ENCODE measurements around the gene ITPR3. TPM values are rescaled to one million over a fixed set of nuclear protein-coding genes. Genes with fewer than 3 reads are reported as not detected.

Gene ITPR3
- total and polyA plus RNA-seq, 2 donors (not counting 3 experiments of a cell fraction or from before 2014, with no cell fraction given): 28.8 to 52.2 TPM

DNA sequence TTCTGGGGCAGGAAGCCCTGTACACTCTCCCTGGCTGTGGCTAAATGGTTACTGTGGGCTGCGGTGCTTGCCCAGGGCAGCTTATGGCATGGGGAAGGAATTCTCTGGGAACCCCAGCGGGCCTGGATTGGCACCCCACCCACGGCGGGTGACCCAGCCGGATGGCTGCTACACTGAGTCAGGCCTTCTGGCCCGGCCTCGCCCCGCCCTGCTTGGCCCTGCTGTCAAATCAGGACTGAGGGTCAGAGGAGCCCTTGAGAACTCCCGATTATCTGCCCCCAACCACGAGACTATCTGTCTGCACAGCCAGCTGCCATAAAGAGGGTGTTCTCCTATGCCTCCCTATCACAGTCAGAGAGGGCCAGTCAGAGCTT, 7.3 kb upstream of the ITPR3 start:
- H3K27ac ChIP-seq (ENCODE audit: insufficient read depth, low read depth, low read length): no peak overlapping the region
- no peaks in the 10 kb centered on the region for H3K27me3 ChIP-seq (ENCODE audit: control insufficient read depth in 2 of 2, insufficient read depth in 2 of 2, low read length in 2 of 2)
- no peaks in the 10 kb centered on the region for H3K79me2 ChIP-seq (ENCODE audit: control insufficient read depth, insufficient read depth, low read length)
- H3K4me3 ChIP-seq (replicated peaks in 1 of 3; ENCODE audit: insufficient read depth in 1 of 3, low read depth in 1 of 3, low read length in 3 of 3): no peak overlapping the region
- TF ChIP-seq GATA2 (IDR thresholded peaks at IDR 0.05; ENCODE audit: insufficient read depth, insufficient read length, low read depth, low read length) (no peak), EZH2 (IDR thresholded peaks at IDR 0.05; ENCODE audit: borderline replicate concordance, low read depth, low read length, severe bottlenecking) (no peak), POLR2A (IDR thresholded peaks at IDR 0.05; ENCODE audit: low read depth, low read length) (peak; percentile 31), POLR2AphosphoS5 (IDR thresholded peaks at IDR 0.05; ENCODE audit: insufficient read depth, low read depth, low read length) (peak; percentile 21)
- H3K9me3 ChIP-seq (replicated peaks; ENCODE audit: control insufficient read depth, insufficient read depth, low read length): no peaks in the 10 kb centered on the region
- H3K36me3 ChIP-seq (ENCODE audit: control insufficient read depth in 2 of 2, extremely low read depth in 1 of 2, insufficient read depth in 2 of 2, low read length in 2 of 2): no peaks in the 10 kb centered on the region
- peaks cover 20% of the 10 kb centered on the region for H3K4me1 ChIP-seq (ENCODE audit: control insufficient read depth, extremely low read depth, insufficient read depth, low read length)
- no peak overlapping the region for H3K9ac ChIP-seq (replicated peaks; ENCODE audit: extremely low read depth, insufficient read depth, low read length)
- no peaks in the 10 kb centered on the region for H4K20me1 ChIP-seq (replicated peaks; ENCODE audit: control insufficient read depth, extremely low read depth, insufficient read depth, low read length)
- POLR2A ChIA-PET: no interaction called here
- intact Hi-C loops (cut with micrococcal nuclease): no loop called here
- no TSS peak for BruUV-seq (replicated peaks)
- no peak overlapping the region for H3K4me2 ChIP-seq (ENCODE audit: insufficient read depth, low read length)
- FAIRE-seq: peak; percentile 4
- DNase-seq (ENCODE audit: low read depth, low spot score): peak; percentile 42
- H3K9me1 ChIP-seq (replicated peaks; ENCODE audit: control insufficient read depth, extremely low read depth, insufficient read depth, low read length): no peaks in the 10 kb centered on the region
- CTCF ChIA-PET: interaction anchor here (1.0 to 1.9 kb wide), 3 partner anchors 10 to 84 kb away, joined by 3 to 9 read pairs (median 7); no protein-coding TSS in a partner anchor
- H2AFZ ChIP-seq (ENCODE audit: low read depth, low read length): peak overlapping the region; percentile 94
- dilution Hi-C loops (cut with MboI; ENCODE audit: extremely low pct_ligation_motif_present, low sequenced_read_pairs): no loop called here

DNA sequence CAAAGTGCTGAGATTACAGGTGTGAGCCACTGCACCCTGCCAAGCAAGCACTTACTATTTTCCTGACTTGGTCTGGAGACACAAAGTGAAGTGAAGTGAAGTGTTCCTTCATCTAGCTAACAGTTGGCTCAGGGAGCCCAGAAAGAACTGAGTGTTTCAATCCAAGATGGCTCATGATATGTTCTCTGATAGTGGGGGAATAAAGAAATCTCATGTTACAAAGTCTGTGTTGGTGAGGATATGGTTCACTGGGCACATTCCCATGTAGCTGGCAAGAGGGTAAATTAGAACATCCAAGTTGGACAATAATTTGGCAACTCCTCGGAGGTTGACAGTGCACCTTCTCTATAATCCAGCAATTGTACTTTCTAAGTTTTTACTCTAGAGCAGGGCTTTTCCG, 5.0 kb upstream of the ITPR3 start:
- ChIA-PET POLR2A (no interaction called here), CTCF (interaction anchor here (0.7 to 1.7 kb wide), 3 partner anchors 9 to 31 kb away, joined by 4 to 6 read pairs (median 4); no protein-coding TSS in a partner anchor)
- H3K27ac ChIP-seq (ENCODE audit: insufficient read depth, low read depth, low read length): no peak overlapping the region
- FAIRE-seq: no peak
- H3K4me2 ChIP-seq (ENCODE audit: insufficient read depth, low read length): no peak overlapping the region
- no peak overlapping the region for H3K4me3 ChIP-seq (replicated peaks in 1 of 3; ENCODE audit: insufficient read depth in 1 of 3, low read depth in 1 of 3, low read length in 3 of 3)
- no peaks in the 10 kb centered on the region for H3K79me2 ChIP-seq (ENCODE audit: control insufficient read depth, insufficient read depth, low read length)
- peaks cover 17% of the 10 kb centered on the region for H3K4me1 ChIP-seq (ENCODE audit: control insufficient read depth, extremely low read depth, insufficient read depth, low read length)
- TF ChIP-seq MYC (IDR thresholded peaks at IDR 0.05; ENCODE audit: low read depth, low read length): no peak
- no peak for TF ChIP-seq EZH2 (IDR thresholded peaks at IDR 0.05; ENCODE audit: borderline replicate concordance, low read depth, low read length, severe bottlenecking)
- TF ChIP-seq MAX (IDR thresholded peaks at IDR 0.05; ENCODE audit: insufficient read depth, insufficient read length): no peak
- TF ChIP-seq JUN (IDR thresholded peaks at IDR 0.05; ENCODE audit: borderline replicate concordance, insufficient read depth, insufficient read length, low read depth): no peak
- TF ChIP-seq FOS (IDR thresholded peaks at IDR 0.05; ENCODE audit: borderline replicate concordance, insufficient read depth, low read length): no peak
- no peaks in the 10 kb centered on the region for H4K20me1 ChIP-seq (replicated peaks; ENCODE audit: control insufficient read depth, extremely low read depth, insufficient read depth, low read length)
- H3K9ac ChIP-seq (replicated peaks; ENCODE audit: extremely low read depth, insufficient read depth, low read length): no peak overlapping the region
- no peak overlapping the region for H2AFZ ChIP-seq (ENCODE audit: low read depth, low read length)
- dilution Hi-C loops (cut with MboI; ENCODE audit: extremely low pct_ligation_motif_present, low sequenced_read_pairs): no loop called here
- no peaks in the 10 kb centered on the region for H3K9me1 ChIP-seq (replicated peaks; ENCODE audit: control insufficient read depth, extremely low read depth, insufficient read depth, low read length)
- H3K27me3 ChIP-seq (ENCODE audit: control insufficient read depth in 2 of 2, insufficient read depth in 2 of 2, low read length in 2 of 2): no peaks in the 10 kb centered on the region
- no TSS peak for BruUV-seq (replicated peaks)
- DNase-seq (ENCODE audit: low read depth, low spot score): no peak
- H3K9me3 ChIP-seq (replicated peaks; ENCODE audit: control insufficient read depth, insufficient read depth, low read length): no peaks in the 10 kb centered on the region
- intact Hi-C loops (cut with micrococcal nuclease): no loop called here
- no peaks in the 10 kb centered on the region for H3K36me3 ChIP-seq (ENCODE audit: control insufficient read depth in 2 of 2, extremely low read depth in 1 of 2, insufficient read depth in 2 of 2, low read length in 2 of 2)

Measured in endothelial cell of umbilical vein (primary cell).